Gastroesophageal sphincter (tissue), 4 donors: ENCODE results near the gene LAMC1. TPM values are rescaled to one million over a fixed set of nuclear protein-coding genes. Genes with fewer than 3 reads are reported as not detected.

Experiments
- ATAC-seq: fragments of 150-250 bp; one replicate; pipeline ENCODE4 v1.9.1; 2016; ENCODE audit warnings: mild to moderate bottlenecking, moderate library complexity
- H3K27ac ChIP-seq, 4 donors: fragments of 200-600 bp; sonication (generic) in 3 of 4; 1 replicate in 3 of 4; 2 replicates in 1 of 4; pipeline ENCODE4 v1.5.1; 2016 to 2019
- H3K27me3 ChIP-seq: fragments of 200-600 bp; sonication (generic); one replicate; pipeline ENCODE4 v1.5.1; 2019
- H3K36me3 ChIP-seq, 2 donors: fragments of 200-600 bp; sonication (generic); one replicate each; pipeline ENCODE4 v1.5.1; 2019; ENCODE audit warnings: control low read depth in 1 of 2
- H3K4me1 ChIP-seq, 3 donors: fragments of 200-600 bp; sonication (generic); 1 replicate in 2 of 3; 2 replicates in 1 of 3; pipeline ENCODE4 v1.5.1; 2016 to 2019; ENCODE audit warnings: control low read depth in 2 of 3
- H3K4me3 ChIP-seq, 2 donors: fragments of 200-600 bp; sonication (generic); one replicate each; pipeline ENCODE4 v1.5.1; 2019; ENCODE audit warnings: mild to moderate bottlenecking in 1 of 2, moderate library complexity in 1 of 2
- H3K9me3 ChIP-seq, 3 donors: fragments of 200-600 bp; sonication (generic); one replicate each; pipeline ENCODE4 v1.5.1; 2017 to 2019; ENCODE audit warnings: control low read depth in 2 of 3
- CTCF ChIP-seq, 4 experiments: fragments of 200-600 bp in 2 of 4; fragments of 450-650 bp in 2 of 4; sonication (generic) in 1 of 4; IDR thresholded peaks; one replicate each; pipeline ENCODE4 v1.5.1; 2017 to 2019; ENCODE audit warnings: antibody characterized with exemption in 4 of 4, mild to moderate bottlenecking in 2 of 4, moderate library complexity in 2 of 4
- EP300 ChIP-seq: sonication (generic); formaldehyde crosslinking; IDR thresholded peaks from one replicate; pipeline ENCODE4 v1.6.1; 2017; ENCODE audit warnings: antibody characterized with exemption, mild to moderate bottlenecking
- POLR2A ChIP-seq, 2 donors: fragments of 450-650 bp; IDR thresholded peaks; one replicate each; pipeline ENCODE4 v1.6.1; 2017; ENCODE audit warnings: antibody characterized with exemption in 2 of 2, mild to moderate bottlenecking in 2 of 2, moderate library complexity in 1 of 2
- POLR2AphosphoS5 ChIP-seq: sonication (generic); formaldehyde crosslinking; IDR thresholded peaks from one replicate; pipeline ENCODE4 v1.6.1; 2017; ENCODE audit warnings: antibody characterized with exemption
- WGBS, 2 donors: methylation state at CpG; one replicate each; pipeline ENCODE4 v1.1.5; 2018; ENCODE audit warnings: low coverage in 1 of 2; 5-methylcytosine and 5-hydroxymethylcytosine counted together
- total RNA-seq, 4 donors: library from RNA; depleted of rRNA; stranded (reverse); fragments of >200 nt; gene quantifications; one replicate each; pipeline ENCODE4 v1.1.0, GENCODE V29; 2016

Gene LAMC1
- total RNA-seq, 4 donors from 2014 or later: 363 to 528 (median 514) TPM

- peaks cover 9 to 99% of the 10 kb centered on the region in 2 donors for H3K36me3 ChIP-seq
- H3K9me3 ChIP-seq: no peaks in the 10 kb centered on the region
- peak; percentile 66 for ATAC-seq
- peak overlapping the region; percentile 33 to 56 (median 53) for H3K27ac ChIP-seq
- H3K4me1 ChIP-seq: peaks cover 0 to 19% (median 0%) of the 10 kb centered on the region in 3 donors
- TF ChIP-seq POLR2AphosphoS5 (peak; percentile 80), POLR2A (IDR thresholded peaks at IDR 0.05) (no peak)
- H3K4me3 ChIP-seq: no peak overlapping the region
- WGBS, 2 donors: 64 to 77% methylated on average over 13 to 15 of the region's 15 CpGs
- H3K27me3 ChIP-seq: no peaks in the 10 kb centered on the region
Observed at GRCh38 chr1:183129921-183130690, 106.9 kb downstream of the LAMC1 start.

GRCh38 chr1:183131166-183131565 is 107.9 kb downstream of the LAMC1 start:
- no peak overlapping the region for H3K4me3 ChIP-seq
- WGBS, 2 donors: 60 to 86% methylated on average over 1 of the region's 2 CpGs
- H3K9me3 ChIP-seq: no peaks in the 10 kb centered on the region
- TF ChIP-seq POLR2AphosphoS5: no peak
- TF ChIP-seq POLR2A (IDR thresholded peaks at IDR 0.05): no peak
- no peak for TF ChIP-seq CTCF (IDR thresholded peaks at IDR 0.05)
- peak overlapping the region in 3 of 4 donors; percentile 33 to 54 (median 52) for H3K27ac ChIP-seq
- H3K4me1 ChIP-seq: peaks cover 0 to 9% (median 0%) of the 10 kb centered on the region in 3 donors
- no peaks in the 10 kb centered on the region for H3K27me3 ChIP-seq
- ATAC-seq: no peak
- H3K36me3 ChIP-seq: peaks cover 10 to 99% of the 10 kb centered on the region in 2 donors

- Histone ChIP-seq H3K27me3 (no peaks in the 10 kb centered on the region), H3K36me3 (peaks cover 11 to 86% of the 10 kb centered on the region in 2 donors), H3K9me3 (no peaks in the 10 kb centered on the region), H3K4me3 (no peak overlapping the region), H3K4me1 (peaks cover 15 to 36% (median 22%) of the 10 kb centered on the region in 3 donors), H3K27ac (peak overlapping the region in 2 of 4 donors; percentile 13 to 52)
- 56 to 93% methylated on average over 2 of the region's 2 CpGs for WGBS, 2 donors
- no peak for TF ChIP-seq POLR2A (IDR thresholded peaks at IDR 0.05)
- no peak for TF ChIP-seq EP300
- TF ChIP-seq CTCF (IDR thresholded peaks at IDR 0.05): no peak
- TF ChIP-seq POLR2AphosphoS5: no peak
- ATAC-seq: no peak
Observed at GRCh38 chr1:183135336-183135735, 112.1 kb downstream of the LAMC1 start.

GRCh38 chr1:183137782-183138181 is 114.6 kb downstream of the LAMC1 start:
- Histone ChIP-seq H3K27me3 (no peaks in the 10 kb centered on the region), H3K36me3 (peaks cover 13 to 85% of the 10 kb centered on the region in 2 donors), H3K9me3 (no peaks in the 10 kb centered on the region), H3K27ac (peak overlapping the region; percentile 76 to 98 (median 82)), H3K4me1 (peaks cover 15 to 61% (median 23%) of the 10 kb centered on the region in 3 donors), H3K4me3 (no peak overlapping the region)
- ATAC-seq: peak; percentile 79
- 36 to 41% methylated on average over 3 of the region's 3 CpGs for WGBS, 2 donors
- peak; percentile 83 for TF ChIP-seq POLR2AphosphoS5
- no peak for TF ChIP-seq POLR2A (IDR thresholded peaks at IDR 0.05)

GRCh38 chr1:183138301-183138700 is 115.1 kb downstream of the LAMC1 start:
- no peak for ATAC-seq
- 70 to 76% methylated on average over 4 of the region's 4 CpGs for WGBS, 2 donors
- no peaks in the 10 kb centered on the region for H3K27me3 ChIP-seq
- peak overlapping the region; percentile 76 to 98 (median 82) for H3K27ac ChIP-seq
- H3K4me3 ChIP-seq: no peak overlapping the region
- H3K4me1 ChIP-seq: peaks cover 17 to 66% (median 25%) of the 10 kb centered on the region in 3 donors
- H3K9me3 ChIP-seq: no peaks in the 10 kb centered on the region
- peaks cover 10 to 85% of the 10 kb centered on the region in 2 donors for H3K36me3 ChIP-seq
- no peak for TF ChIP-seq CTCF (IDR thresholded peaks at IDR 0.05)
- no peak for TF ChIP-seq POLR2AphosphoS5
- no peak for TF ChIP-seq EP300
- TF ChIP-seq POLR2A (IDR thresholded peaks at IDR 0.05): no peak
